ENCODE measurements around the gene SMPD3.

SMPD3 gene

GRCh38 chr16:68395167-68395786 lies 53.0 kb downstream of the SMPD3 start:
- TF ChIP-seq CTCF (IDR thresholded peaks at IDR 0.05; ENCODE audit: low read length, missing control alignments), result no peak
- no peak for DNase-seq (ENCODE audit: low read depth)
- H3K4me3 ChIP-seq (replicated peaks; ENCODE audit: low read depth, low read length), result no peak overlapping the region

GRCh38 chr16:68393333-68393732 lies 55.0 kb downstream of the SMPD3 start:
- H3K4me3 ChIP-seq (replicated peaks; ENCODE audit: low read depth, low read length), result no peak overlapping the region
- DNase-seq (ENCODE audit: low read depth), result no peak
- no peak for TF ChIP-seq CTCF (IDR thresholded peaks at IDR 0.05; ENCODE audit: low read length, missing control alignments)

GRCh38 chr16:68389750-68390371 lies 58.4 kb downstream of the SMPD3 start:
- H3K4me3 ChIP-seq (replicated peaks; ENCODE audit: low read depth, low read length), result no peak overlapping the region
- no peak for DNase-seq (ENCODE audit: low read depth)
- no peak for TF ChIP-seq CTCF (IDR thresholded peaks at IDR 0.05; ENCODE audit: low read length, missing control alignments)

- no peak for TF ChIP-seq CTCF (IDR thresholded peaks at IDR 0.05; ENCODE audit: low read length, missing control alignments)
- DNase-seq (ENCODE audit: low read depth), result no peak
- H3K4me3 ChIP-seq (replicated peaks; ENCODE audit: low read depth, low read length), result no peak overlapping the region
These were observed 59.3 kb downstream of the SMPD3 start for GRCh38 chr16:68389006-68389405.

GRCh38 chr16:68388124-68388523 lies 60.2 kb downstream of the SMPD3 start:
- H3K4me3 ChIP-seq (replicated peaks; ENCODE audit: low read depth, low read length), result no peak overlapping the region
- no peak for TF ChIP-seq CTCF (IDR thresholded peaks at IDR 0.05; ENCODE audit: low read length, missing control alignments)
- no peak for DNase-seq (ENCODE audit: low read depth)

GRCh38 chr16:68387301-68387700 lies 61.0 kb downstream of the SMPD3 start:
- no peak for DNase-seq (ENCODE audit: low read depth)

More at GRCh38 chr16:68387301-68387700, 61.0 kb downstream of the SMPD3 start:
- H3K4me3 ChIP-seq (replicated peaks; ENCODE audit: low read depth, low read length), result no peak overlapping the region
- no peak for TF ChIP-seq CTCF (IDR thresholded peaks at IDR 0.05; ENCODE audit: low read length, missing control alignments)
